Kidney epithelial cell (primary cell): ENCODE results near the gene EDC3. TPM values are rescaled to one million over a fixed set of nuclear protein-coding genes. Genes with fewer than 3 reads are reported as not detected.
A peak's percentile ranks its signal among the peaks of the same experiment; 100 is the strongest.

ENCODE experiments used
- DNase-seq: peaks from one replicate; pipeline ENCODE4 v3.0.0-alpha.2; 2010; ENCODE audit warnings: low read depth
- H3K27me3 ChIP-seq: 2 replicates; pipeline ENCODE4 v1.6.0; 2011; ENCODE audit warnings: low read length; ENCODE audit not compliant: control insufficient read depth, insufficient read depth
- H3K36me3 ChIP-seq: 2 replicates; pipeline ENCODE4 v1.5.1; 2011; ENCODE audit warnings: low read length; ENCODE audit not compliant: control insufficient read depth, insufficient read depth
- H3K4me3 ChIP-seq: 2 replicates; pipeline ENCODE4 v1.5.1; 2011; ENCODE audit warnings: low read depth, mild to moderate bottlenecking, control low read depth, low read length
- total RNA-seq: library from RNA; depleted of rRNA; stranded (reverse); fragments of >200 nt; gene quantifications from 2 replicates; pipeline ENCODE4 v1.2.3, GENCODE V29; 2015
- TF ChIP-seq, protein P1 (sequence below): IDR thresholded peaks from 2 replicates; pipeline ENCODE4 v1.5.1; 2011; ENCODE audit warnings: mild to moderate bottlenecking, moderate library complexity, low read length, control low read depth, inconsistent platforms; ENCODE audit not compliant: insufficient read depth, poor library complexity, severe bottlenecking

EDC3 gene
- total RNA-seq, 1 donor from 2014 or later, result 15.3 TPM

DNA sequence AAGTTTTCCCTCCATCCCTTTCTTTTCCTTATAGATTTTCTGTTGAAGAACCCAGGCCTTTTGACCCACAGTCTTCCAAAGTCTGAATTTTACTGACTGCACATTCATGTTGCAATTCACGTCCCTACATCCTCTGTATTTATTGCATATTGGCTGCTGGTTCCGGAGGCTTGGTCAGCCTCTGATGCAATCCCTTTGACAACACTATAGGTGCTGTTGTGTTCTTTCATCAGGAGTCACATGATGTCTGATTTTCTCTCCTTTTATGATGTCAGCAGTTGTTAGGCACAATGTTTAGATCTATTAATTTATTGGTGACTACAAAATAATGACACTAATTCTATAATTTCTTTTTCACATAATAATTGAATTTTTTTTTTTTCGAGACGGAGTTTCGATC lies 20.8 kb upstream of the EDC3 start:
- TF ChIP-seq, protein P1, sequence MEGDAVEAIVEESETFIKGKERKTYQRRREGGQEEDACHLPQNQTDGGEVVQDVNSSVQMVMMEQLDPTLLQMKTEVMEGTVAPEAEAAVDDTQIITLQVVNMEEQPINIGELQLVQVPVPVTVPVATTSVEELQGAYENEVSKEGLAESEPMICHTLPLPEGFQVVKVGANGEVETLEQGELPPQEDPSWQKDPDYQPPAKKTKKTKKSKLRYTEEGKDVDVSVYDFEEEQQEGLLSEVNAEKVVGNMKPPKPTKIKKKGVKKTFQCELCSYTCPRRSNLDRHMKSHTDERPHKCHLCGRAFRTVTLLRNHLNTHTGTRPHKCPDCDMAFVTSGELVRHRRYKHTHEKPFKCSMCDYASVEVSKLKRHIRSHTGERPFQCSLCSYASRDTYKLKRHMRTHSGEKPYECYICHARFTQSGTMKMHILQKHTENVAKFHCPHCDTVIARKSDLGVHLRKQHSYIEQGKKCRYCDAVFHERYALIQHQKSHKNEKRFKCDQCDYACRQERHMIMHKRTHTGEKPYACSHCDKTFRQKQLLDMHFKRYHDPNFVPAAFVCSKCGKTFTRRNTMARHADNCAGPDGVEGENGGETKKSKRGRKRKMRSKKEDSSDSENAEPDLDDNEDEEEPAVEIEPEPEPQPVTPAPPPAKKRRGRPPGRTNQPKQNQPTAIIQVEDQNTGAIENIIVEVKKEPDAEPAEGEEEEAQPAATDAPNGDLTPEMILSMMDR, result no peak
- H3K27me3 ChIP-seq, result no peaks in the 10 kb centered on the region
- DNase-seq, result no peak
- no peak overlapping the region for H3K4me3 ChIP-seq
- no peaks in the 10 kb centered on the region for H3K36me3 ChIP-seq

DNA sequence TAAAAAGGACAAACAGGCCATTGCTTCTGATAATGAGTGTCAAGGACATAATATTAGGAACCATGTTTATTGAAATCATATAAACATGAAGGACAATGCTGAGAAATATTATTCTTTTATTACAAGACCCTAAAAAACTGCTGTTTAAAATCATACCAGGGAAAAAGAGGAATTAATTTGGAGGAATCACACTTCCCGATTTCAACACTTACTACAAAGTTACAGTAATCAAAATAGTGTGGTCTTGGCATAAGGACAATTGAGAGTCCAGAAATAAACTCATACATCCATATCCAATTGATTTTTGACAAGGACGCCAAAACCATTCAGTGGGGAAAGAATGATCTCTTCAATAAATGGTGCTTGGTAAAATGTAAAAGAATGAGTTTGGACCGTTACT lies 16.5 kb upstream of the EDC3 start:
- no peaks in the 10 kb centered on the region for H3K36me3 ChIP-seq
- peaks cover 8% of the 10 kb centered on the region for H3K27me3 ChIP-seq
- no peak overlapping the region for H3K4me3 ChIP-seq
- TF ChIP-seq, protein P1, result no peak
- DNase-seq, result no peak

DNA sequence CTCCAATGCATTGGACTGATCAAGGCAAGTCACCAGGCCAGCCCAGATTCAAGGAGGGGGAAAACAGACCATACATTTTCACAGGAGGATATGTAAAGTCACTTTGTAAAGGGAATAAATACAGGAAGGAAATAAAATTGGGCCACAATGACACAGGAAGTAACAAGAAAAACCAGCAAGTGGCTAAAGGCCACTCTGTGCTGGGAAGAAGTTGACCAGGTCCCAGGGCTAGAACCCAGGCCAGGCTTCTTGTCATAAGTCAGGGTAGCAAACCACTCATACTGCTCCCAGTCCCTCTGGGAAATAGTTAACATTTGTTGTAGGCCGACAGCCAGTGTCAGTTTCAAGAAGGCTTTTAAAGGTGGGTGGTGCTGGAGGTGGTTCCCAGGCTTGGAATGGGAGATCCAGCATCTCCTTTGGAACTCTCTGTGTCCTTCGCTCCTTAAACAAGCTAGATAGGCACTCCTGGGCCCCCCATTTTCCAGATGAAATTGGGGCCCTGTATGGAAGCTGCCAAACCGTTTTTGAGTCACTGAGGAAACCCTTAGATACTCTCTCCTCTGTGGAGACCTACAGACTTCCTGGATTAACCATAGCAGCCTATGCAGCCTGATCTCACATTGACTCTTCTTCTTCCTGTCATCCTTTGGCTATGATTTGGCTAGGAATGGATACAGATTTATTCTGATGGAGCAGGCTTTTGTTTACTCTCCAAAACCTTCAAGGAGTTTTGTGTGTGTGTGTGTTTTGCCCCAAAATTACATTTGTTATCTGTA lies 14.7 kb upstream of the EDC3 start:
- peaks cover 10% of the 10 kb centered on the region for H3K27me3 ChIP-seq
- DNase-seq, result no peak
- H3K36me3 ChIP-seq, result no peaks in the 10 kb centered on the region
- TF ChIP-seq, protein P1, result no peak
- no peak overlapping the region for H3K4me3 ChIP-seq

DNA sequence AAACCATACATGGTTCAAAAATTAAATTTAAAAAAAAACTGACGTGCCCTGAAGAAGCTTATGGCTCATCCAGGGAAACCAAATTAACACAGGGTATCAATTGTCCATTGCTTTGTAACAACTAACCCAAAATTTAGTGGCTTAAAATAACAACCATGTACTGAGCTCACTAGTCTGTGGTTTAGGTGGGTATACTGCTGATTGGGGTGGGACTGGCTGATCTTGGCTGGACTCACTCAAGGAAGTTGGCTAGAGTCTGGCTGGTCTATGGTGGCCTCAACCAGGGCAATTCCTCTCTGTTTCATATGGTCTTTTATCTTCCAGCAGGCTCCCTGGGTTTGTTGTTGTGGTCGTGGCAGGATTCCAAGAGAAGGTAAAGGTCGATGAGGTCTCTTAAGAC lies 14.1 kb upstream of the EDC3 start:
- no peak for DNase-seq
- TF ChIP-seq, protein P1, result no peak
- Histone ChIP-seq H3K27me3 (peaks cover 10% of the 10 kb centered on the region), H3K4me3 (no peak overlapping the region), H3K36me3 (no peaks in the 10 kb centered on the region)

DNA sequence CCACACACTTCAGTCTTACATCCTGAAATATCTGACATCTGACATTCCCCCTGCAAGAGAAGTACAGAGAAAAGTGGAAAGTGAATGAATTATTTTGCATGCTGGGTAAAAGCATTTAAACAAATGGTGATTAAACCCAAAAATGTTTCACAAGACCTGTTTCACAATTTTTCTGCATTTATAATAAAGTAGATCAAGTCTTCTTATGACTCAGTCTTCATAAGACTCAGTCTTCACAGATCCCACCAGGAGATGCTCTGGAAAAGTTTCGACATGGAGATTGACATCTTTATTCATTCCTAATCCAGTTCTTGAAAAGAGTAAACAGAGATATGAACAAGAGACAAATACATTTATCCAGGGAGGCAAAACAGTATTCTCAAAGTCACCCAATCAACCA lies 13.2 kb upstream of the EDC3 start:
- Histone ChIP-seq H3K27me3 (peaks cover 10% of the 10 kb centered on the region), H3K4me3 (no peak overlapping the region), H3K36me3 (no peaks in the 10 kb centered on the region)
- no peak for DNase-seq
- TF ChIP-seq, protein P1, result no peak

DNA sequence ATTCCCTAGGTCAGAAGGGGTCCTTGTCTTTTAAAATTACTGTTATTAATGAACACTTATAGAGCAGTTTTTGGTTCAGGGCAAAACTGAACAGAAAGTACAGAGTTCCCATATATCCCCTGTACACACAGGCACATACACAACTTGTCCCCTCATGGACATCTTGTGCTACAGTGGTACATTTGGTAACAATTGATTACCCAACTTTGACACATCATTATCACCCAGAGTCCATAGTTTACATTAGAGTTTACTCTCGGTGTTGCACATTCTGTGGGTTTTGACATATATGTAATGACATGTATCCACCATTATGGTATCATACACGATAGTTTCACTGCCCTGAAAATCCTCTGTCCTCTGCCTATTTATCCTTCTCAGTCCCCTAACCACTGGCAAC lies 984 bp upstream of the EDC3 start:
- Histone ChIP-seq H3K27me3 (no peaks in the 10 kb centered on the region), H3K36me3 (no peaks in the 10 kb centered on the region), H3K4me3 (peak overlapping the region; percentile 96)
- DNase-seq, result no peak
- TF ChIP-seq, protein P1, result no peak
